Loucy (cell line): ENCODE data around the gene NRDE2.

ENCODE experiments used
- H2AFZ ChIP-seq: fragments of 200-600 bp; sonication (generic); 2 replicates; pipeline ENCODE4 v1.6.0; 2016; ENCODE audit warnings: antibody characterized with exemption, mild to moderate bottlenecking, low read length, moderate library complexity
- H3F3A ChIP-seq: fragments of 200-600 bp; 2 replicates; pipeline ENCODE4 v1.6.0; 2016; ENCODE audit warnings: antibody characterized with exemption, low read depth, mild to moderate bottlenecking
- H3K27me3 ChIP-seq: fragments of 200-600 bp; sonication (generic); 2 replicates; pipeline ENCODE4 v1.6.1; 2014; ENCODE audit warnings: low read length, mild to moderate bottlenecking; ENCODE audit not compliant: insufficient read depth, poor library complexity, severe bottlenecking
- H3K36me3 ChIP-seq: fragments of 200-600 bp; sonication (generic); 2 replicates; pipeline ENCODE4 v1.6.1; 2016; ENCODE audit warnings: low read length; ENCODE audit not compliant: insufficient read depth
- H3K4me1 ChIP-seq: fragments of 200-600 bp; sonication (generic); 2 replicates; pipeline ENCODE4 v1.5.1; 2014; ENCODE audit warnings: low read length, mild to moderate bottlenecking; ENCODE audit not compliant: insufficient read depth, poor library complexity, severe bottlenecking
- H3K4me2 ChIP-seq: fragments of 200-600 bp; sonication (generic); 2 replicates; pipeline ENCODE4 v1.6.0; 2014; ENCODE audit warnings: antibody characterized with exemption, low read length, low read depth, mild to moderate bottlenecking; ENCODE audit not compliant: poor library complexity, severe bottlenecking
- H3K4me3 ChIP-seq: fragments of 200-600 bp; sonication (generic); 2 replicates; pipeline ENCODE4 v1.5.1; 2014; ENCODE audit warnings: low read length, mild to moderate bottlenecking, mixed read lengths; ENCODE audit not compliant: poor library complexity, severe bottlenecking
- H3K79me2 ChIP-seq: fragments of 200-600 bp; sonication (generic); 2 replicates; pipeline ENCODE4 v1.6.1; 2014; ENCODE audit warnings: low read length; ENCODE audit not compliant: insufficient read depth
- H3K9ac ChIP-seq: fragments of 200-600 bp; sonication (generic); 2 replicates; pipeline ENCODE4 v1.6.0; 2014; ENCODE audit warnings: mild to moderate bottlenecking, low read depth, low read length, moderate library complexity; ENCODE audit not compliant: poor library complexity, severe bottlenecking
- H3K9me2 ChIP-seq: fragments of 200-600 bp; sonication (generic); replicated peaks from 2 replicates; pipeline ENCODE4 v1.6.1; 2016; ENCODE audit warnings: low read depth, low read length, mixed read lengths
- H3K9me3 ChIP-seq: fragments of 200-600 bp; sonication (generic); 2 replicates; pipeline ENCODE4 v1.6.1; 2014; ENCODE audit warnings: mild to moderate bottlenecking, antibody characterized with exemption, low read length, low read depth; ENCODE audit not compliant: insufficient read depth
- H4K20me1 ChIP-seq: fragments of 200-600 bp; sonication (generic); 2 replicates; pipeline ENCODE4 v1.6.0; 2014; ENCODE audit warnings: antibody characterized with exemption, low read length, mild to moderate bottlenecking; ENCODE audit not compliant: insufficient read depth, poor library complexity, severe bottlenecking
- EZH2phosphoT487 ChIP-seq: fragments of 200-600 bp; IDR thresholded peaks from 2 replicates; pipeline ENCODE4 v1.6.1; 2018; ENCODE audit warnings: antibody characterized with exemption, mild to moderate bottlenecking, moderate library complexity, borderline replicate concordance
- TF ChIP-seq, protein P1 (sequence below): fragments of 200-600 bp; sonication (generic); conservative IDR thresholded peaks from 2 replicates; pipeline ENCODE4 v1.5.1; 2014; ENCODE audit warnings: mild to moderate bottlenecking, antibody characterized with exemption, low read length

The NRDE2 gene

DNA sequence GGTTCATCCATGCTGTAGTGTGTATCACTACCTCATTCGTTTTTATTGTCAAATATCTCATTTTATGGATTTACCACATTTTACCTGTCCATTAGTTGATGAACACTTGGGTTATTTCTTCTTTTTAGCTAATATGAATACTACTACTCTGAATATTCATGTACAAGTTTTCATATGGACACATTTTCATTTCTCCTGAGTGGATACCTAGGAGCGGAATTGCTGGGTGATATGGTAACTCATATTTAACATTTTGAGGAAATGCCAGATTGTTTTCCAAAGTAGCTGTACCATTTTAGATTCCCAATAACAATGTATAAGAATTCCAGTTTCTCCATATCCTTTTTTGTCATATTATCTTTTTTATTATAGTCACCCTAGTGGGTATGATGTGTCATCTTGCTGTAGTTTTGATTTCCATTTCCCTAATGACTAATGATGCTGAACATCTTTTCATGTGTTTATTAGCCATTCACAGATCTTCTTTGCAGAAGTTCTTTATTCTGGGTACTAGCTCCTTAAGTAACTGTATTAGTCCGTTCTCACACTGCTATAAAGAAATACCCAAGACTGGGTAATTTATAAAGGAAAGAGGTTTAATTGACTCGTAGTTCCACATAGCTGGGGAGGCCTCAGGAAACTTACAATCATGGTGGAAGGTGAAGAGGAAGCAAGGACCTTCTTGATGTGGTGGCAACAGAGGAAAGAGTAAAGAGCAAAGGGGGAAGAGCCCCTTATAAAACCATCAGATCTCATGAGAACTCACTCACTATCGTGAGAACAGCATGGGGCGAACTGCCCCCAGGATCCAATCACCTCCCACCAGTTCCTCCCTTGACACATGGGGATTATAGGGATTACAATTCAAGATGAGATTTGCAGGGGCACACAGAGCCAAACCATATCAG lies 11.9 kb downstream of the NRDE2 start:
- Histone ChIP-seq H3K9me2 (no peaks in the 10 kb centered on the region), H3K4me2 (no peak overlapping the region), H4K20me1 (peaks cover 4% of the 10 kb centered on the region), H2AFZ (no peak overlapping the region), H3K9ac (no peak overlapping the region), H3K27me3 (no peaks in the 10 kb centered on the region), H3K4me3 (no peak overlapping the region), H3K4me1 (peaks cover 10% of the 10 kb centered on the region), H3K9me3 (no peaks in the 10 kb centered on the region), H3K79me2 (peaks cover 34% of the 10 kb centered on the region), H3F3A (no peaks in the 10 kb centered on the region), H3K36me3 (peaks cover 24% of the 10 kb centered on the region; the same call in 1 of the 2 replicates)
- TF ChIP-seq, protein P1, sequence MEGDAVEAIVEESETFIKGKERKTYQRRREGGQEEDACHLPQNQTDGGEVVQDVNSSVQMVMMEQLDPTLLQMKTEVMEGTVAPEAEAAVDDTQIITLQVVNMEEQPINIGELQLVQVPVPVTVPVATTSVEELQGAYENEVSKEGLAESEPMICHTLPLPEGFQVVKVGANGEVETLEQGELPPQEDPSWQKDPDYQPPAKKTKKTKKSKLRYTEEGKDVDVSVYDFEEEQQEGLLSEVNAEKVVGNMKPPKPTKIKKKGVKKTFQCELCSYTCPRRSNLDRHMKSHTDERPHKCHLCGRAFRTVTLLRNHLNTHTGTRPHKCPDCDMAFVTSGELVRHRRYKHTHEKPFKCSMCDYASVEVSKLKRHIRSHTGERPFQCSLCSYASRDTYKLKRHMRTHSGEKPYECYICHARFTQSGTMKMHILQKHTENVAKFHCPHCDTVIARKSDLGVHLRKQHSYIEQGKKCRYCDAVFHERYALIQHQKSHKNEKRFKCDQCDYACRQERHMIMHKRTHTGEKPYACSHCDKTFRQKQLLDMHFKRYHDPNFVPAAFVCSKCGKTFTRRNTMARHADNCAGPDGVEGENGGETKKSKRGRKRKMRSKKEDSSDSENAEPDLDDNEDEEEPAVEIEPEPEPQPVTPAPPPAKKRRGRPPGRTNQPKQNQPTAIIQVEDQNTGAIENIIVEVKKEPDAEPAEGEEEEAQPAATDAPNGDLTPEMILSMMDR: no peak
- no peak for TF ChIP-seq EZH2phosphoT487

DNA sequence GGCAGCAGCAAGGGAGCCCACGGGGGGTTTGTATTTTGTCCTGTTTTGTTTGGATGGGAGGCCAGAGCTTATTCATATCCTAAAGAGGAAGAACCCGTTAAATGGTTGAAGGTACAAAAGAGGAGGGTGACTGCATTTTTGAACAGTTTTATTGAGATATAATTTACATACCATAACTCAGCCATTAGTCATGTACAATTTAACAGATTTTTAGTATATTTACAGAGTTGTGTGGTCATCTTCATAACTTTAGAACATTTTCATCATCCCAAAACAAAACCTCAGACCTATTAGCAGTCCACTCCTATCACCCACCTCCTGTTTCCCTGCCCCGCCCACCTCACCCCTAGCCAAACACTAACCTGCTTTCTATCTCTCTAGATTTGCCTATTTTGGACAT lies 12.6 kb downstream of the NRDE2 start:
- Histone ChIP-seq H3K79me2 (peaks cover 28% of the 10 kb centered on the region), H3K4me2 (no peak overlapping the region), H3K36me3 (peaks cover 30% of the 10 kb centered on the region; the same call in 1 of the 2 replicates), H3K4me1 (peaks cover 10% of the 10 kb centered on the region), H3K4me3 (no peak overlapping the region), H3K9me2 (no peaks in the 10 kb centered on the region), H4K20me1 (peaks cover 4% of the 10 kb centered on the region), H3K27me3 (no peaks in the 10 kb centered on the region), H2AFZ (no peak overlapping the region), H3F3A (no peaks in the 10 kb centered on the region), H3K9ac (no peak overlapping the region), H3K9me3 (no peaks in the 10 kb centered on the region)
- TF ChIP-seq, protein P1: no peak
- TF ChIP-seq EZH2phosphoT487: no peak

DNA sequence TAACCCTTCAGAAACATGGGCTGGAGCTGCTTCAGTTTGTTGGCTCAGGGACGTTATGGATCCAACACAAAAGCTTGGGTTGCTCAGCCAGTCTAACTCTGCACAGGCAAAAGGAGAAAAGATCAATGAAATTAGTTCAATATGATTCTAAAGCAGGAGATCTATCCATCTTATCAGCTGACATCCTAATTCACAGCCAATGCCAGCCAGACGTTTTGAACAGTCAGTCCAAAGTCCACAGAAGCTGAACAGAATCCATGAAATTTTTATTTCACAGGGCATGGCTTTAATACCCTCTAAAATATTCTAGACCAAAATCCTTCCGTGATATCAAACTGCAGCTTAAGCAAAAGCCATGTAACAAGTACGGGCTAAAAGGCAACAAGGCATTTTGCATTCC lies 13.7 kb downstream of the NRDE2 start:
- TF ChIP-seq EZH2phosphoT487: no peak
- TF ChIP-seq, protein P1: no peak

More for the DNA sequence above, 13.7 kb downstream of the NRDE2 start:
- no peaks in the 10 kb centered on the region for H3F3A ChIP-seq
- no peak overlapping the region for H3K4me3 ChIP-seq
- no peak overlapping the region for H2AFZ ChIP-seq
- H3K4me1 ChIP-seq: peaks cover 10% of the 10 kb centered on the region
- no peaks in the 10 kb centered on the region for H3K27me3 ChIP-seq
- no peak overlapping the region for H3K4me2 ChIP-seq
- H3K79me2 ChIP-seq: peaks cover 22% of the 10 kb centered on the region
- peaks cover 39% of the 10 kb centered on the region; the same call in 1 of the 2 replicates for H3K36me3 ChIP-seq
- no peak overlapping the region for H3K9ac ChIP-seq
- H4K20me1 ChIP-seq: peaks cover 4% of the 10 kb centered on the region
- H3K9me3 ChIP-seq: no peaks in the 10 kb centered on the region
- no peaks in the 10 kb centered on the region for H3K9me2 ChIP-seq
